Stimulated activated CD4-positive, alpha-beta T cell treated with anti-CD3 and anti-CD28 coated beads, TNF-alpha, amount 100 ng/mL, for 48 hours (primary cell): ENCODE data around the gene TYW1.
"Not testable (repeated sequence)": the region's sequence is repeated elsewhere in the genome, so short reads cannot be mapped to it uniquely, and the experiment has no call there.

Experiments used
- DNase-seq, 3 donors: peaks; one replicate each; pipeline ENCODE4 v3.0.0-alpha.2; 2020; ENCODE audit warnings: low read depth in 3 of 3

Gene TYW1

GRCh38 chr7:67248364-67248763 is 251.7 kb downstream of the TYW1 start:
- DNase-seq, result not testable (repeated sequence)

GRCh38 chr7:67251986-67252558 is 255.4 kb downstream of the TYW1 start:
- no peak for DNase-seq

GRCh38 chr7:67255076-67255475 is 258.4 kb downstream of the TYW1 start:
- DNase-seq, result not testable (repeated sequence)

- not testable (repeated sequence) for DNase-seq
Observed at GRCh38 chr7:67257779-67258178, 261.1 kb downstream of the TYW1 start.

GRCh38 chr7:67259363-67259762 is 262.7 kb downstream of the TYW1 start:
- DNase-seq, result not testable (repeated sequence)

- not testable (repeated sequence) for DNase-seq
Observed at GRCh38 chr7:67260166-67260586, 263.5 kb downstream of the TYW1 start.

GRCh38 chr7:67264000-67264399 is 267.4 kb downstream of the TYW1 start:
- not testable (repeated sequence) for DNase-seq

GRCh38 chr7:67266070-67266469 is 269.4 kb downstream of the TYW1 start:
- not testable (repeated sequence) for DNase-seq

GRCh38 chr7:67267914-67268313 is 271.3 kb downstream of the TYW1 start:
- no peak for DNase-seq

- DNase-seq, result not testable (repeated sequence)
Observed at GRCh38 chr7:67269916-67270315, 273.3 kb downstream of the TYW1 start.
